Fibroblast of lung (primary cell): Measurements from ENCODE around the gene RING1.

Experiments used
- CTCF ChIP-seq, 2 donors: IDR thresholded peaks in 1 of 2; conservative IDR thresholded peaks in 1 of 2; 1 replicate in 1 of 2; 2 replicates in 1 of 2; pipeline ENCODE4 v1.5.1; 2011 to 2012; ENCODE audit warnings: low read length in 2 of 2, control low read depth in 1 of 2, inconsistent platforms in 1 of 2, low read depth in 1 of 2, mild to moderate bottlenecking in 1 of 2
- EZH2 ChIP-seq: IDR thresholded peaks from 2 replicates; pipeline ENCODE4 v1.5.1; 2012; ENCODE audit warnings: low read length, control low read depth, mild to moderate bottlenecking; ENCODE audit errors: missing control alignments

- no peak for TF ChIP-seq CTCF (conservative IDR thresholded peaks at IDR 0.05 in 1 of 2, IDR thresholded peaks at IDR 0.05 in 1 of 2; ENCODE audit: low read depth in 1 of 2, low read length in 2 of 2)
- no peak for TF ChIP-seq EZH2
Measured at GRCh38 chr6:33235221-33235634, 26.9 kb downstream of the RING1 start.
